Esophagus squamous epithelium (tissue), 5 donors: ENCODE results near the gene GULP1. TPM values are rescaled to one million over a fixed set of nuclear protein-coding genes. Genes with fewer than 3 reads are reported as not detected.

Experiments
- DNase-seq: peaks from one replicate; lab custom pipeline; 2025; lab: John Stamatoyannopoulos, UW
- H3K27ac ChIP-seq, 4 donors: fragments of 200-600 bp; sonication (generic); one replicate each; pipeline ENCODE4 v1.5.1; 2016 to 2019; ENCODE audit warnings: mild to moderate bottlenecking in 1 of 4
- H3K27me3 ChIP-seq, 4 donors: fragments of 200-600 bp; sonication (generic); 1 replicate in 3 of 4; 2 replicates in 1 of 4; pipeline versions ENCODE4 v1.5.1 to v1.6.0; 2017 to 2021; ENCODE audit warnings: antibody characterized with exemption in 1 of 4
- H3K36me3 ChIP-seq, 3 donors: fragments of 200-600 bp; sonication (generic); one replicate each; pipeline ENCODE4 v1.5.1; 2016 to 2019
- H3K4me1 ChIP-seq, 3 donors: fragments of 200-600 bp; sonication (generic); one replicate each; pipeline ENCODE4 v1.5.1; 2017 to 2019
- H3K4me3 ChIP-seq, 4 donors: fragments of 200-600 bp; sonication (generic); 1 replicate in 3 of 4; 2 replicates in 1 of 4; pipeline ENCODE4 v1.5.1; 2016 to 2019; ENCODE audit warnings: mild to moderate bottlenecking in 2 of 4, moderate library complexity in 1 of 4
- H3K9me3 ChIP-seq, 3 donors: fragments of 200-600 bp; sonication (generic); one replicate each; pipeline ENCODE4 v1.5.1; 2016 to 2019
- CTCF ChIP-seq, 6 experiments: fragments of 450-650 bp in 4 of 6; fragments of 200-600 bp in 2 of 6; sonication (generic) in 2 of 6; IDR thresholded peaks; one replicate each; pipeline ENCODE4 v1.5.1; 2016 to 2019; ENCODE audit warnings: antibody characterized with exemption in 6 of 6, mild to moderate bottlenecking in 4 of 6, moderate library complexity in 4 of 6
- POLR2A ChIP-seq, 4 donors: fragments of 450-650 bp; IDR thresholded peaks; one replicate each; pipeline ENCODE4 v1.6.1; 2017; ENCODE audit warnings: antibody characterized with exemption in 4 of 4, mild to moderate bottlenecking in 4 of 4, moderate library complexity in 3 of 4
- WGBS, 2 donors: methylation state at CpG; one replicate each; pipeline ENCODE4 v1.1.5; 2018; 5-methylcytosine and 5-hydroxymethylcytosine counted together
- intact Hi-C: fragments of 100-400 bp; cut with DNase I; formaldehyde crosslinking; loops from one replicate; pipeline ENCODE4 v1.15.0; 2022
- total RNA-seq, 4 donors: library from RNA; depleted of rRNA; stranded (reverse); fragments of >200 nt; gene quantifications; one replicate each; pipeline ENCODE4 v1.1.0, GENCODE V29; 2016
- donor health status: DM: yes; HTN: yes; CAD: no.

GULP1 gene
- total RNA-seq, result 10 to 100 TPM; 10.4 to 39.3 (median 24.2) TPM

- H3K36me3 ChIP-seq, result no peaks in the 10 kb centered on the region
- 10 to 11% methylated on average over 6 to 44 of the region's 61 CpGs for WGBS, 2 donors
- peak within 1 kb of the TSS; percentile 91 to 97 (median 96) for H3K27ac ChIP-seq
- intact Hi-C loops, result no loop called here
- peak within 1 kb of the TSS; percentile 60 to 84 (median 76) for H3K4me3 ChIP-seq
- TF ChIP-seq POLR2A (IDR thresholded peaks at IDR 0.05) (no peak), CTCF (IDR thresholded peaks at IDR 0.05) (peak in 5 of 6 experiments; percentile 46 to 67 (median 59))
- no peak for DNase-seq
- H3K4me1 ChIP-seq, result peaks cover 0 to 48% (median 3%) of the 10 kb centered on the region in 3 donors
- H3K9me3 ChIP-seq, result no peaks in the 10 kb centered on the region
- peaks cover 0 to 4% (median 0%) of the 10 kb centered on the region in 4 donors for H3K27me3 ChIP-seq
Observed at GRCh38 chr2:188291617-188292347, at the start of gene GULP1. TSS of gene GULP1 (plus strand) at chr2:188291874. CDS start at chr2:188477703, 185,829 bp downstream.

- intact Hi-C loops, result no loop called here
Observed at GRCh38 chr2:188243381-188243780, 48.3 kb upstream of the GULP1 start.

GRCh38 chr2:188244383-188244782, 47.3 kb upstream of the GULP1 start:
- no peak overlapping the region for H3K27ac ChIP-seq
- H3K36me3 ChIP-seq, result no peaks in the 10 kb centered on the region
- no peaks in the 10 kb centered on the region for H3K27me3 ChIP-seq
- TF ChIP-seq POLR2A (IDR thresholded peaks at IDR 0.05), result no peak
- TF ChIP-seq CTCF (IDR thresholded peaks at IDR 0.05), result no peak
- WGBS, 2 donors, result 54 to 73% methylated on average over 3 of the region's 3 CpGs
- DNase-seq, result no peak
- H3K4me3 ChIP-seq, result no peak overlapping the region
- H3K4me1 ChIP-seq, result no peaks in the 10 kb centered on the region
- no peaks in the 10 kb centered on the region for H3K9me3 ChIP-seq
- intact Hi-C loops, result no loop called here

More at GRCh38 chr2:188243381-188243780, 48.3 kb upstream of the GULP1 start:
- no peaks in the 10 kb centered on the region for H3K27me3 ChIP-seq
- H3K9me3 ChIP-seq, result no peaks in the 10 kb centered on the region
- TF ChIP-seq CTCF (IDR thresholded peaks at IDR 0.05) (no peak), POLR2A (IDR thresholded peaks at IDR 0.05) (no peak)
- H3K4me1 ChIP-seq, result no peaks in the 10 kb centered on the region
- WGBS, 2 donors, result 67 to 81% methylated on average over 1 of the region's 1 CpG
- no peaks in the 10 kb centered on the region for H3K36me3 ChIP-seq
- no peak for DNase-seq
- H3K4me3 ChIP-seq, result no peak overlapping the region
- no peak overlapping the region for H3K27ac ChIP-seq

- 64 to 91% methylated on average over 4 to 5 of the region's 5 CpGs for WGBS, 2 donors
- H3K27me3 ChIP-seq, result no peaks in the 10 kb centered on the region
- no peaks in the 10 kb centered on the region for H3K36me3 ChIP-seq
- intact Hi-C loops, result no loop called here
- H3K27ac ChIP-seq, result no peak overlapping the region
- no peaks in the 10 kb centered on the region for H3K9me3 ChIP-seq
- DNase-seq, result no peak
- H3K4me3 ChIP-seq, result no peak overlapping the region
- H3K4me1 ChIP-seq, result no peaks in the 10 kb centered on the region
- TF ChIP-seq CTCF (IDR thresholded peaks at IDR 0.05), result no peak
- no peak for TF ChIP-seq POLR2A (IDR thresholded peaks at IDR 0.05)
Observed at GRCh38 chr2:188245230-188245629, 46.4 kb upstream of the GULP1 start.

- Histone ChIP-seq H3K4me1 (no peaks in the 10 kb centered on the region), H3K9me3 (no peaks in the 10 kb centered on the region), H3K36me3 (no peaks in the 10 kb centered on the region), H3K27ac (no peak overlapping the region), H3K4me3 (no peak overlapping the region), H3K27me3 (no peaks in the 10 kb centered on the region)
- intact Hi-C loops, result no loop called here
- DNase-seq, result no peak
- TF ChIP-seq CTCF (IDR thresholded peaks at IDR 0.05) (no peak), POLR2A (IDR thresholded peaks at IDR 0.05) (no peak)
- WGBS, 2 donors, result 83% methylated on average over 2 of the region's 2 CpGs
Observed at GRCh38 chr2:188248513-188248912, 43.2 kb upstream of the GULP1 start.
